K562 (cell line): ENCODE results near the gene TOR1AIP1. TPM values are rescaled to one million over a fixed set of nuclear protein-coding genes. Genes with fewer than 3 reads are reported as not detected.
A peak's percentile ranks its signal among the peaks of the same experiment; 100 is the strongest.

ENCODE experiments used
- BRF1 ChIP-seq: IDR thresholded peaks from 3 replicates; pipeline ENCODE4 v1.6.1; 2011; ENCODE audit warnings: borderline replicate concordance, mild to moderate bottlenecking; ENCODE audit not compliant: insufficient read length; ENCODE audit errors: extremely low read depth
- PHTF2 ChIP-seq: fragments of 250-450 bp; sonication (Bioruptor Pico); IDR thresholded peaks from 2 replicates; pipeline ENCODE4 v1.5.0; 2021; ENCODE audit warnings: mild to moderate bottlenecking
- POLR2AphosphoS5 ChIP-seq: IDR thresholded peaks from 2 replicates; pipeline ENCODE4 v1.6.1; 2011; ENCODE audit warnings: mild to moderate bottlenecking, low read depth, low read length, moderate library complexity; ENCODE audit not compliant: control insufficient read depth, insufficient read depth
- RBM15 ChIP-seq: fragments of 200-400 bp; formaldehyde crosslinking; IDR thresholded peaks from 2 replicates; pipeline ENCODE4 v1.6.1; 2018; ENCODE audit warnings: mild to moderate bottlenecking, low read length, moderate library complexity; ENCODE audit not compliant: insufficient read depth
- SAFB ChIP-seq: fragments of 200-400 bp; formaldehyde crosslinking; IDR thresholded peaks from 2 replicates; pipeline ENCODE4 v1.6.1; 2017; ENCODE audit warnings: low read depth, low read length, borderline replicate concordance
- THRAP3 ChIP-seq: fragments of 450-650 bp; IDR thresholded peaks from 2 replicates; pipeline ENCODE4 v1.6.1; 2016; ENCODE audit warnings: mild to moderate bottlenecking, inconsistent platforms, borderline replicate concordance
- ZNF224 ChIP-seq: sonication (generic); formaldehyde crosslinking; IDR thresholded peaks from 2 replicates; pipeline ENCODE4 v1.8.0; 2022; ENCODE audit warnings: mild to moderate bottlenecking, missing genetic modification reagents
- ZNF277 ChIP-seq: fragments of 250-450 bp; sonication (Bioruptor Pico); IDR thresholded peaks from 2 replicates; pipeline ENCODE4 v1.8.0; 2022; ENCODE audit warnings: inconsistent platforms, mild to moderate bottlenecking, moderate library complexity, borderline replicate concordance
- polyA plus RNA-seq, 8 experiments: library from polyadenylated mRNA; depleted of rRNA in 4 of 8; stranded (reverse) in 5 of 8; unstranded in 3 of 8; fragments of >200 nt; fragmentation: Nextera tagmentation in 2 of 8; fragmentation: Illumina TruSeq in 1 of 8; extraction: Ambion mirVana in 2 of 8; extraction: Trizol in 1 of 8; gene quantifications; 2 replicates each; pipeline versions ENCODE4 v1.2.1 to v1.2.3, GENCODE V29; 2011 to 2014; ENCODE audit warnings: inconsistent platforms in 1 of 8, missing spikeins in 1 of 8
- total RNA-seq, 7 experiments: library from RNA; depleted of rRNA in 6 of 7; stranded (reverse); fragments of >200 nt in 6 of 7; fragmentation: Illumina TruSeq in 2 of 7; extraction: Trizol in 2 of 7; gene quantifications; 2 replicates each; pipeline versions ENCODE4 v1.2.1 to v1.2.3, GENCODE V29; 2011 to 2021; ENCODE audit warnings: low replicate concordance in 1 of 7
- TF ChIP-seq, protein P1 (sequence below), 3 experiments: IDR thresholded peaks in 2 of 3; conservative IDR thresholded peaks in 1 of 3; 2 replicates each; pipeline ENCODE4 v1.5.1; 2011 to 2012; ENCODE audit warnings: low read length in 3 of 3, mild to moderate bottlenecking in 3 of 3, control low read depth in 2 of 3, improper control_type of control experiment in 1 of 3, inconsistent platforms in 1 of 3, low read depth in 1 of 3, mixed read lengths in 1 of 3, moderate library complexity in 1 of 3; ENCODE audit not compliant: insufficient read depth in 2 of 3
- TF ChIP-seq, protein P2 (sequence below): sonication (generic); formaldehyde crosslinking; IDR thresholded peaks from 2 replicates; pipeline ENCODE4 v1.8.1; 2022; ENCODE audit warnings: missing genetic modification reagents
- TF ChIP-seq, protein P3 (sequence below): fragments of 250-450 bp; sonication (Bioruptor Pico); IDR thresholded peaks from 2 replicates; pipeline ENCODE4 v1.9.0; 2021; ENCODE audit warnings: mild to moderate bottlenecking, inconsistent platforms

The TOR1AIP1 gene
- total and polyA plus RNA-seq, 9 of the 15 experiments (the other 6 are each of a cell fraction or from before 2014, with no cell fraction given): 18.1 to 46.9 (median 35.5) TPM

DNA sequence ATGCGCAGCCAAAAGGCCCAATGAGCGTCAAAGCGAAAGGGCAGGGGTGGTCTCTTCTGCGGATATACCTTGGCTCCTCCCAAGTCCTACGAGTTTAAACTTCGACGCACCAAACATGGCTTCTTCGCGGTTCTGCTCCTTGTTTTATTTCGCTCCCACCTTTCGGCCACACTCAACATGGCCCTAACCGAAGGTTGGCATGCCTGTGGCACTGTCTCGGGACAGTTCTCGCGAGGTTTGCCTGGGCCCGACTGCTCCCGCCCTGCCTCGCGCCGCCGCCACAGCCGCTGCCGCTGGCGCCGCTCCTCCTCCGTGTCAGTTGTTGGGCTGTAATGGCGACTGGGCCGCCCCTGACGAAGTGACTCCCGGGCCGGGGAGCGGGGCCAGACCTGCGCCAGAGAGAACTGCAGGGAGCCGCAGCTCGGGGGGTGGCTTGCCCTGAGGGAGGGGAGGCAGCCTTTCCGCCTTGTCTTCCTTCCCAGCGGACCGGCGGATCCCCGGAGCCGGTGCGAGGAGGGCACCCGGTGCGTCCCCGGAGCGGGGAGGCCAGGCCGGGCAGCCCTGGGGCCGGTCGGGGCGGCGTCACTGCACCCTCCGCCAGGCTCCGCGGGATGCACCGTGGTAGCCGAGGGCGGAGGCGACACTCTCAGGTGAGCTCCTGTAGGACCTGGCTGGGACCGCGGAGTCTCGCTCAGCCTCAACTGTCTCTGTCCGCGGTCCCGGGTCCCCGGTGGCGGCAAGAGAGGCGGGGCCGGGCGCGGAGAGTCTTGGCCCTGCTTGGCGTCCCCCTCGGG, 72.6 kb downstream of the TOR1AIP1 start, which contains the start of gene CEP350 (continued):
- TF ChIP-seq ZNF224 (peak; percentile 89; the same call in 1 of the 2 replicates), BRF1 (no peak), THRAP3 (no peak), RBM15 (no peak), POLR2AphosphoS5 (peak; percentile 82), SAFB (no peak), PHTF2 (CRISPR knock-in tag) (no peak), ZNF277 (no peak)
- TF ChIP-seq, protein P1, sequence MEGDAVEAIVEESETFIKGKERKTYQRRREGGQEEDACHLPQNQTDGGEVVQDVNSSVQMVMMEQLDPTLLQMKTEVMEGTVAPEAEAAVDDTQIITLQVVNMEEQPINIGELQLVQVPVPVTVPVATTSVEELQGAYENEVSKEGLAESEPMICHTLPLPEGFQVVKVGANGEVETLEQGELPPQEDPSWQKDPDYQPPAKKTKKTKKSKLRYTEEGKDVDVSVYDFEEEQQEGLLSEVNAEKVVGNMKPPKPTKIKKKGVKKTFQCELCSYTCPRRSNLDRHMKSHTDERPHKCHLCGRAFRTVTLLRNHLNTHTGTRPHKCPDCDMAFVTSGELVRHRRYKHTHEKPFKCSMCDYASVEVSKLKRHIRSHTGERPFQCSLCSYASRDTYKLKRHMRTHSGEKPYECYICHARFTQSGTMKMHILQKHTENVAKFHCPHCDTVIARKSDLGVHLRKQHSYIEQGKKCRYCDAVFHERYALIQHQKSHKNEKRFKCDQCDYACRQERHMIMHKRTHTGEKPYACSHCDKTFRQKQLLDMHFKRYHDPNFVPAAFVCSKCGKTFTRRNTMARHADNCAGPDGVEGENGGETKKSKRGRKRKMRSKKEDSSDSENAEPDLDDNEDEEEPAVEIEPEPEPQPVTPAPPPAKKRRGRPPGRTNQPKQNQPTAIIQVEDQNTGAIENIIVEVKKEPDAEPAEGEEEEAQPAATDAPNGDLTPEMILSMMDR (IDR thresholded peaks at IDR 0.05 in 2 of 3, conservative IDR thresholded peaks at IDR 0.05 in 1 of 3; ENCODE audit: insufficient read depth in 2 of 3, low read depth in 1 of 3, low read length in 3 of 3): peak in 1 of 3 experiments; percentile 36; a peak in 2 of 6 replicates
- TF ChIP-seq, protein P2, sequence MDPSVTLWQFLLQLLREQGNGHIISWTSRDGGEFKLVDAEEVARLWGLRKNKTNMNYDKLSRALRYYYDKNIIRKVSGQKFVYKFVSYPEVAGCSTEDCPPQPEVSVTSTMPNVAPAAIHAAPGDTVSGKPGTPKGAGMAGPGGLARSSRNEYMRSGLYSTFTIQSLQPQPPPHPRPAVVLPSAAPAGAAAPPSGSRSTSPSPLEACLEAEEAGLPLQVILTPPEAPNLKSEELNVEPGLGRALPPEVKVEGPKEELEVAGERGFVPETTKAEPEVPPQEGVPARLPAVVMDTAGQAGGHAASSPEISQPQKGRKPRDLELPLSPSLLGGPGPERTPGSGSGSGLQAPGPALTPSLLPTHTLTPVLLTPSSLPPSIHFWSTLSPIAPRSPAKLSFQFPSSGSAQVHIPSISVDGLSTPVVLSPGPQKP: no peak
- TF ChIP-seq, protein P3, sequence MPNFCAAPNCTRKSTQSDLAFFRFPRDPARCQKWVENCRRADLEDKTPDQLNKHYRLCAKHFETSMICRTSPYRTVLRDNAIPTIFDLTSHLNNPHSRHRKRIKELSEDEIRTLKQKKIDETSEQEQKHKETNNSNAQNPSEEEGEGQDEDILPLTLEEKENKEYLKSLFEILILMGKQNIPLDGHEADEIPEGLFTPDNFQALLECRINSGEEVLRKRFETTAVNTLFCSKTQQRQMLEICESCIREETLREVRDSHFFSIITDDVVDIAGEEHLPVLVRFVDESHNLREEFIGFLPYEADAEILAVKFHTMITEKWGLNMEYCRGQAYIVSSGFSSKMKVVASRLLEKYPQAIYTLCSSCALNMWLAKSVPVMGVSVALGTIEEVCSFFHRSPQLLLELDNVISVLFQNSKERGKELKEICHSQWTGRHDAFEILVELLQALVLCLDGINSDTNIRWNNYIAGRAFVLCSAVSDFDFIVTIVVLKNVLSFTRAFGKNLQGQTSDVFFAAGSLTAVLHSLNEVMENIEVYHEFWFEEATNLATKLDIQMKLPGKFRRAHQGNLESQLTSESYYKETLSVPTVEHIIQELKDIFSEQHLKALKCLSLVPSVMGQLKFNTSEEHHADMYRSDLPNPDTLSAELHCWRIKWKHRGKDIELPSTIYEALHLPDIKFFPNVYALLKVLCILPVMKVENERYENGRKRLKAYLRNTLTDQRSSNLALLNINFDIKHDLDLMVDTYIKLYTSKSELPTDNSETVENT (CRISPR knock-in tag): 0 out of 2 replicates have a peak, but pooled peaks have one; percentile 6
